SK-N-SH treated with all-trans-retinoic acid at 6 μM for 48 hours (cell line): ENCODE measurements around the gene CDH4.

Experiments
- ATAC-seq: fragments of 200-7000 bp; cut with Tn5 transposase; 3 replicates; pipeline ENCODE4 v1.9.1; 2020; ENCODE audit warnings: mild to moderate bottlenecking, moderate library complexity
- ARNTL ChIP-seq: fragments of 450-650 bp; formaldehyde crosslinking; IDR thresholded peaks from 2 replicates; pipeline ENCODE4 v1.5.0; 2020; ENCODE audit warnings: low read depth, mild to moderate bottlenecking, moderate library complexity, borderline replicate concordance
- BACH2 ChIP-seq: fragments of 250-450 bp; sonication (Bioruptor Pico); IDR thresholded peaks from 2 replicates; pipeline ENCODE4 v1.9.0; 2021; ENCODE audit warnings: mild to moderate bottlenecking, borderline replicate concordance
- ESRRG ChIP-seq: fragments of 250-450 bp; sonication (Bioruptor Pico); IDR thresholded peaks from 2 replicates; pipeline ENCODE4 v1.6.1; 2021; ENCODE audit warnings: mild to moderate bottlenecking
- ISL1 ChIP-seq: fragments of 250-450 bp; sonication (Bioruptor Pico); IDR thresholded peaks from 2 replicates; pipeline ENCODE4 v2.1.2; 2022; ENCODE audit warnings: mild to moderate bottlenecking, moderate library complexity
- OSR1 ChIP-seq: fragments of 250-450 bp; sonication (Bioruptor Pico); IDR thresholded peaks from 2 replicates; pipeline ENCODE4 v1.8.0; 2022; ENCODE audit warnings: moderate library complexity, mild to moderate bottlenecking, inconsistent platforms
- PPARA ChIP-seq: fragments of 250-450 bp; sonication (Bioruptor Pico); IDR thresholded peaks from 2 replicates; pipeline ENCODE4 v1.5.0; 2020; ENCODE audit warnings: mild to moderate bottlenecking, borderline replicate concordance
- SNAI2 ChIP-seq: fragments of 250-450 bp; sonication (Bioruptor Pico); IDR thresholded peaks from 2 replicates; pipeline ENCODE4 v1.5.0; 2020; ENCODE audit warnings: mild to moderate bottlenecking, moderate library complexity
- TCF4 ChIP-seq: fragments of 250-450 bp; sonication (Bioruptor Pico); IDR thresholded peaks from 2 replicates; pipeline ENCODE4 v1.8.0; 2021; ENCODE audit warnings: mild to moderate bottlenecking, moderate library complexity, borderline replicate concordance
- TOX ChIP-seq: fragments of 250-450 bp; sonication (Bioruptor Pico); IDR thresholded peaks from 2 replicates; pipeline ENCODE4 v1.8.0; 2021; ENCODE audit warnings: mild to moderate bottlenecking, moderate library complexity, borderline replicate concordance
- ZC3H10 ChIP-seq: fragments of 250-450 bp; sonication (Bioruptor Pico); IDR thresholded peaks from 2 replicates; pipeline ENCODE4 v1.5.1; 2021; ENCODE audit warnings: mild to moderate bottlenecking, moderate library complexity
- ZFP3 ChIP-seq: fragments of 250-450 bp; sonication (Bioruptor Pico); IDR thresholded peaks from 2 replicates; pipeline ENCODE4 v1.5.0; 2020; ENCODE audit warnings: mild to moderate bottlenecking, moderate library complexity
- ZFP30 ChIP-seq: fragments of 450-650 bp; formaldehyde crosslinking; IDR thresholded peaks from 2 replicates; pipeline ENCODE4 v1.5.0; 2022; ENCODE audit warnings: mild to moderate bottlenecking, moderate library complexity
- ZNF565 ChIP-seq: fragments of 450-650 bp; formaldehyde crosslinking; conservative IDR thresholded peaks from 2 replicates; pipeline ENCODE4 v1.5.0; 2020; ENCODE audit warnings: low read depth, mild to moderate bottlenecking, moderate library complexity
- ZNF8 ChIP-seq: fragments of 450-650 bp; formaldehyde crosslinking; IDR thresholded peaks from 2 replicates; pipeline ENCODE4 v1.5.0; 2020; ENCODE audit warnings: mild to moderate bottlenecking, moderate library complexity
- TF ChIP-seq, protein P1 (sequence below): fragments of 250-450 bp; sonication (Bioruptor Pico); IDR thresholded peaks from 2 replicates; pipeline ENCODE4 v1.5.1; 2020; ENCODE audit warnings: low read depth, mild to moderate bottlenecking, moderate library complexity
- TF ChIP-seq, protein P2 (sequence below): fragments of 250-450 bp; sonication (Bioruptor Pico); IDR thresholded peaks from 2 replicates; pipeline ENCODE4 v1.8.0; 2021; ENCODE audit warnings: low read depth, mild to moderate bottlenecking, moderate library complexity, borderline replicate concordance
- TF ChIP-seq, protein P3 (sequence below): fragments of 250-450 bp; sonication (Bioruptor Pico); IDR thresholded peaks from 2 replicates; pipeline ENCODE4 v1.5.0; 2020; ENCODE audit warnings: mild to moderate bottlenecking, moderate library complexity
- TF ChIP-seq, protein P4 (sequence below): fragments of 250-450 bp; sonication (Bioruptor Pico); IDR thresholded peaks from 2 replicates; pipeline ENCODE4 v1.5.1; 2021; ENCODE audit warnings: mild to moderate bottlenecking, moderate library complexity

Gene CDH4

DNA sequence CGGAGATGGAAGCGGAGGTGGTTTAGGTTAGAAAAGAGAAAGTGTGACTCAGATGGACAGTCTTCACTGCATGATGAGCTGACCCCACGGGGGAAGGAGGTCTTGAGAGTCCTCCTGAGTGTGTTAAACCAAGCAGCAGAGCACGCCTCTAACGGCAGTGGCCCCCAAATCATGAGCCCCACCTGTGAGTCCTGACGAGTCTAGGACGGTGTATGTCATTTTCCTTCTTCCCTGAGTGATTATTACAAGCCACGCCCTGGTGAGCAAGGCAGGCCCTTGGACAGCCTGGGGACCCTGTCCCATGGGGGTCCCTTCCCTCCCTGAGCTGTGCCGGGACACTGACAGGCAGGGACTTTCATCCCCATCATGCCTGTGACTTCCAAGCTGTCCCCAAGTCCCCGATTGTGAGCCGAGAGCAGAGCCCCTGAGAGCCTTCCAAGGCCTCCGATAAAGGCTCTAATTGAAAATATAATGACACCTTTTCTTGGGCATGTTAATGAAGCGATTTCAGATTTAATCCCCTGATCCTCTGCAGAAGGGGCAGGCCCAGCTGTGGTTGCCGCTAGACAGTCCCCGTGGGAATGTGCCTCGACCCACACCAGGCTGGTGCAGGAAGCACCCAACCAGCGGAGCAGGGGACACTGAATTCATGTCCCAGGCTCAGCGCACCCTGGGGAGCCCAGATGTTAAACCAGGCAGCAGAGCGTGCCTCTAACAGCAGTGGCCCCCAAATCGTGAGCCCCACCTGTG lies 493.5 kb downstream of the CDH4 start:
- TF ChIP-seq ZC3H10 = no peak
- no peak for TF ChIP-seq ISL1
- TF ChIP-seq PPARA (CRISPR knock-in tag) = no peak
- TF ChIP-seq ZFP30 (CRISPR knock-in tag) = no peak
- TF ChIP-seq TCF4 = no peak
- TF ChIP-seq ZNF565 = no peak
- TF ChIP-seq, protein P1, sequence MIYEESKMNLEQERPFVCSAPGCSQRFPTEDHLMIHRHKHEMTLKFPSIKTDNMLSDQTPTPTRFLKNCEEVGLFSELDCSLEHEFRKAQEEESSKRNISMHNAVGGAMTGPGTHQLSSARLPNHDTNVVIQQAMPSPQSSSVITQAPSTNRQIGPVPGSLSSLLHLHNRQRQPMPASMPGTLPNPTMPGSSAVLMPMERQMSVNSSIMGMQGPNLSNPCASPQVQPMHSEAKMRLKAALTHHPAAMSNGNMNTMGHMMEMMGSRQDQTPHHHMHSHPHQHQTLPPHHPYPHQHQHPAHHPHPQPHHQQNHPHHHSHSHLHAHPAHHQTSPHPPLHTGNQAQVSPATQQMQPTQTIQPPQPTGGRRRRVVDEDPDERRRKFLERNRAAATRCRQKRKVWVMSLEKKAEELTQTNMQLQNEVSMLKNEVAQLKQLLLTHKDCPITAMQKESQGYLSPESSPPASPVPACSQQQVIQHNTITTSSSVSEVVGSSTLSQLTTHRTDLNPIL (CRISPR knock-in tag) = no peak
- TF ChIP-seq, protein P2, sequence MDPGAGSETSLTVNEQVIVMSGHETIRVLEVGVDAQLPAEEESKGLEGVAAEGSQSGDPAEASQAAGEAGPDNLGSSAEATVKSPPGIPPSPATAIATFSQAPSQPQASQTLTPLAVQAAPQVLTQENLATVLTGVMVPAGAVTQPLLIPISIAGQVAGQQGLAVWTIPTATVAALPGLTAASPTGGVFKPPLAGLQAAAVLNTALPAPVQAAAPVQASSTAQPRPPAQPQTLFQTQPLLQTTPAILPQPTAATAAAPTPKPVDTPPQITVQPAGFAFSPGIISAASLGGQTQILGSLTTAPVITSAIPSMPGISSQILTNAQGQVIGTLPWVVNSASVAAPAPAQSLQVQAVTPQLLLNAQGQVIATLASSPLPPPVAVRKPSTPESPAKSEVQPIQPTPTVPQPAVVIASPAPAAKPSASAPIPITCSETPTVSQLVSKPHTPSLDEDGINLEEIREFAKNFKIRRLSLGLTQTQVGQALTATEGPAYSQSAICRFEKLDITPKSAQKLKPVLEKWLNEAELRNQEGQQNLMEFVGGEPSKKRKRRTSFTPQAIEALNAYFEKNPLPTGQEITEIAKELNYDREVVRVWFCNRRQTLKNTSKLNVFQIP (CRISPR knock-in tag) = no peak
- no peak for TF ChIP-seq TOX (CRISPR knock-in tag)
- TF ChIP-seq ZNF8 = no peak
- TF ChIP-seq BACH2 = no peak
- TF ChIP-seq, protein P3, sequence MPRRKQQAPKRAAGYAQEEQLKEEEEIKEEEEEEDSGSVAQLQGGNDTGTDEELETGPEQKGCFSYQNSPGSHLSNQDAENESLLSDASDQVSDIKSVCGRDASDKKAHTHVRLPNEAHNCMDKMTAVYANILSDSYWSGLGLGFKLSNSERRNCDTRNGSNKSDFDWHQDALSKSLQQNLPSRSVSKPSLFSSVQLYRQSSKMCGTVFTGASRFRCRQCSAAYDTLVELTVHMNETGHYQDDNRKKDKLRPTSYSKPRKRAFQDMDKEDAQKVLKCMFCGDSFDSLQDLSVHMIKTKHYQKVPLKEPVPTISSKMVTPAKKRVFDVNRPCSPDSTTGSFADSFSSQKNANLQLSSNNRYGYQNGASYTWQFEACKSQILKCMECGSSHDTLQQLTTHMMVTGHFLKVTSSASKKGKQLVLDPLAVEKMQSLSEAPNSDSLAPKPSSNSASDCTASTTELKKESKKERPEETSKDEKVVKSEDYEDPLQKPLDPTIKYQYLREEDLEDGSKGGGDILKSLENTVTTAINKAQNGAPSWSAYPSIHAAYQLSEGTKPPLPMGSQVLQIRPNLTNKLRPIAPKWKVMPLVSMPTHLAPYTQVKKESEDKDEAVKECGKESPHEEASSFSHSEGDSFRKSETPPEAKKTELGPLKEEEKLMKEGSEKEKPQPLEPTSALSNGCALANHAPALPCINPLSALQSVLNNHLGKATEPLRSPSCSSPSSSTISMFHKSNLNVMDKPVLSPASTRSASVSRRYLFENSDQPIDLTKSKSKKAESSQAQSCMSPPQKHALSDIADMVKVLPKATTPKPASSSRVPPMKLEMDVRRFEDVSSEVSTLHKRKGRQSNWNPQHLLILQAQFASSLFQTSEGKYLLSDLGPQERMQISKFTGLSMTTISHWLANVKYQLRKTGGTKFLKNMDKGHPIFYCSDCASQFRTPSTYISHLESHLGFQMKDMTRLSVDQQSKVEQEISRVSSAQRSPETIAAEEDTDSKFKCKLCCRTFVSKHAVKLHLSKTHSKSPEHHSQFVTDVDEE (CRISPR knock-in tag) = no peak
- ATAC-seq = no peak

DNA sequence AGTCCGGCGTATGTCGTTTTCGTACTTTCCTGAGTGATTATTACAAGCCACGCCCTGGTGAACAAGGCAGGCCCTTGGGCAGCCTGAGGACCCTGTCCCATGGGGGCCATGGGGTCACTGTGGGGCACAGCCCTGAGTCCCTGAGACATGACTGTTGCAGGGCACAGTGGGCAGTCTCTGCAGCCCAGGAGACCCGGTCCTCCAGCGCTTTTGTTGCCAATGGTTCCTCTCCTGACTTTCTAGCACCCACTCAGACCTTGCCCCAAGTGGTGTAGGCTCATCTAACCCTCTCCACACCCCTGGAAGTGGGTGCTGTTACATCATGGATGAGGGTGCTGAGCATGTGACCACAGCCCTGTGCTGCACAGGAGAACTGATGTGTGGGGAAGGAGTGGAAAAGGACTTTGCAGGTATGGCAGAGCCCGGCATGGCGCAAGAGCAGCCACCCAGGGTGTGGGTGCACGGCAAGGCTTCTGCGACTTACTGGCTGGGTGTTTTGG lies 494.1 kb downstream of the CDH4 start:
- TF ChIP-seq PPARA (CRISPR knock-in tag) = no peak
- TF ChIP-seq OSR1 (CRISPR knock-in tag) = no peak
- no peak for TF ChIP-seq TCF4
- TF ChIP-seq ISL1 = no peak
- TF ChIP-seq ZC3H10 = no peak
- TF ChIP-seq ZFP3 (CRISPR knock-in tag) = no peak
- TF ChIP-seq, protein P4, sequence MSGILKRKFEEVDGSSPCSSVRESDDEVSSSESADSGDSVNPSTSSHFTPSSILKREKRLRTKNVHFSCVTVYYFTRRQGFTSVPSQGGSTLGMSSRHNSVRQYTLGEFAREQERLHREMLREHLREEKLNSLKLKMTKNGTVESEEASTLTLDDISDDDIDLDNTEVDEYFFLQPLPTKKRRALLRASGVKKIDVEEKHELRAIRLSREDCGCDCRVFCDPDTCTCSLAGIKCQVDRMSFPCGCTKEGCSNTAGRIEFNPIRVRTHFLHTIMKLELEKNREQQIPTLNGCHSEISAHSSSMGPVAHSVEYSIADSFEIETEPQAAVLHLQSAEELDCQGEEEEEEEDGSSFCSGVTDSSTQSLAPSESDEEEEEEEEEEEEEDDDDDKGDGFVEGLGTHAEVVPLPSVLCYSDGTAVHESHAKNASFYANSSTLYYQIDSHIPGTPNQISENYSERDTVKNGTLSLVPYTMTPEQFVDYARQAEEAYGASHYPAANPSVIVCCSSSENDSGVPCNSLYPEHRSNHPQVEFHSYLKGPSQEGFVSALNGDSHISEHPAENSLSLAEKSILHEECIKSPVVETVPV (CRISPR knock-in tag) = no peak
- no peak for TF ChIP-seq ESRRG (CRISPR knock-in tag)
- no peak for TF ChIP-seq ZNF565
- no peak for TF ChIP-seq ZFP30 (CRISPR knock-in tag)
- TF ChIP-seq, protein P1 (CRISPR knock-in tag) = no peak
- TF ChIP-seq, protein P2 (CRISPR knock-in tag) = no peak
- TF ChIP-seq, protein P3 (CRISPR knock-in tag) = no peak
- no peak for TF ChIP-seq ARNTL (CRISPR knock-in tag)
- TF ChIP-seq BACH2 = no peak
- no peak for TF ChIP-seq SNAI2 (CRISPR knock-in tag)
- TF ChIP-seq, all 23 proteins: peak for 0
- ATAC-seq = no peak
